CD14-positive monocyte (primary cell): Measurements from ENCODE around the gene UGDH. TPM values are rescaled to one million over a fixed set of nuclear protein-coding genes. Genes with fewer than 3 reads are reported as not detected.

ENCODE experiments used
- DNase-seq, 3 donors: peaks; one replicate each; pipeline ENCODE4 v3.0.0-alpha.2; 2011 to 2022
- H2AFZ ChIP-seq: 2 replicates; pipeline ENCODE4 v1.6.0; 2012; ENCODE audit warnings: mild to moderate bottlenecking, low read depth, low read length, inconsistent platforms; ENCODE audit not compliant: insufficient read depth, poor library complexity, severe bottlenecking
- H3K27ac ChIP-seq, 2 donors: 1 replicate in 1 of 2; 2 replicates in 1 of 2; pipeline ENCODE4 v1.5.1; 2012 to 2013; ENCODE audit warnings: low read length in 2 of 2, control low read depth in 1 of 2, inconsistent platforms in 1 of 2, low read depth in 1 of 2, mild to moderate bottlenecking in 1 of 2
- H3K27me3 ChIP-seq, 2 donors: one replicate each; pipeline versions ENCODE4 v1.6.0 to v1.6.1; 2011 to 2013; ENCODE audit warnings: low read length in 2 of 2; ENCODE audit not compliant: control insufficient read depth in 2 of 2, insufficient read depth in 2 of 2
- H3K36me3 ChIP-seq, 2 donors: replicated peaks in 1 of 2; 1 replicate in 1 of 2; 2 replicates in 1 of 2; pipeline versions ENCODE4 v1.5.1 to v1.6.1; 2012 to 2013; ENCODE audit warnings: low read length in 2 of 2, control low read depth in 1 of 2, inconsistent platforms in 1 of 2, mild to moderate bottlenecking in 1 of 2; ENCODE audit not compliant: insufficient read depth in 2 of 2, control insufficient read depth in 1 of 2
- H3K4me1 ChIP-seq, 2 donors: 1 replicate in 1 of 2; 2 replicates in 1 of 2; pipeline versions ENCODE4 v1.5.1 to v1.6.1; 2012 to 2013; ENCODE audit warnings: low read length in 2 of 2, control low read depth in 1 of 2, inconsistent platforms in 1 of 2, mild to moderate bottlenecking in 1 of 2, moderate library complexity in 1 of 2; ENCODE audit not compliant: insufficient read depth in 2 of 2, control insufficient read depth in 1 of 2
- H3K4me2 ChIP-seq: replicated peaks from 2 replicates; pipeline ENCODE3; 2012; ENCODE audit warnings: low read length, moderate library complexity, mild to moderate bottlenecking; ENCODE audit not compliant: poor library complexity, severe bottlenecking; ENCODE audit errors: extremely low read depth
- H3K4me3 ChIP-seq, 3 experiments: fragments of 200-600 bp in 1 of 3; sonication (generic) in 1 of 3; replicated peaks in 1 of 3; 1 replicate in 2 of 3; 2 replicates in 1 of 3; pipeline ENCODE4 v1.5.1; 2011 to 2013; ENCODE audit warnings: low read length in 3 of 3, mild to moderate bottlenecking in 3 of 3, control low read depth in 2 of 3, low read depth in 2 of 3, inconsistent platforms in 1 of 3, moderate library complexity in 1 of 3
- H3K79me2 ChIP-seq: 2 replicates; pipeline ENCODE4 v1.6.0; 2012; ENCODE audit warnings: mild to moderate bottlenecking, control low read depth, inconsistent platforms, low read length, moderate library complexity; ENCODE audit not compliant: insufficient read depth
- H3K9ac ChIP-seq: 2 replicates; pipeline ENCODE4 v1.6.0; 2017; ENCODE audit warnings: low read length, mild to moderate bottlenecking; ENCODE audit not compliant: insufficient read depth, poor library complexity, severe bottlenecking
- H3K9me3 ChIP-seq, 2 donors: replicated peaks in 1 of 2; 1 replicate in 1 of 2; 2 replicates in 1 of 2; pipeline versions ENCODE4 v1.5.1 to v1.6.1; 2012 to 2013; ENCODE audit warnings: low read length in 2 of 2, control low read depth in 1 of 2; ENCODE audit not compliant: control insufficient read depth in 1 of 2, insufficient read depth in 1 of 2
- H4K20me1 ChIP-seq: 2 replicates; pipeline ENCODE4 v1.6.0; 2012; ENCODE audit warnings: mild to moderate bottlenecking, low read length, control low read depth, moderate library complexity; ENCODE audit not compliant: insufficient read depth
- H3K27ac Mint-ChIP-seq, 7 donors: one replicate each; pipeline ENCODE4 v1.8.0; 2020; ENCODE audit warnings: mild to moderate bottlenecking in 7 of 7, mixed read lengths in 7 of 7, moderate library complexity in 6 of 7, inconsistent platforms in 2 of 7
- H3K27me3 Mint-ChIP-seq, 3 donors: one replicate each; pipeline ENCODE4 v1.8.0; 2021 to 2022; ENCODE audit warnings: low read depth in 3 of 3, mild to moderate bottlenecking in 3 of 3, mixed read lengths in 3 of 3, moderate library complexity in 3 of 3, inconsistent platforms in 1 of 3
- H3K36me3 Mint-ChIP-seq, 2 donors: one replicate each; pipeline ENCODE4 v1.8.0; 2020; ENCODE audit warnings: mixed read lengths in 2 of 2, inconsistent platforms in 1 of 2, mild to moderate bottlenecking in 1 of 2
- H3K4me1 Mint-ChIP-seq: one replicate; pipeline ENCODE4 v1.8.0; 2020; ENCODE audit warnings: mild to moderate bottlenecking, mixed read lengths
- H3K4me3 Mint-ChIP-seq, 2 donors: one replicate each; pipeline ENCODE4 v1.8.0; 2020; ENCODE audit warnings: mild to moderate bottlenecking in 2 of 2, mixed read lengths in 2 of 2, moderate library complexity in 1 of 2
- H3K9me3 Mint-ChIP-seq, 7 donors: one replicate each; pipeline ENCODE4 v1.8.0; 2020 to 2022; ENCODE audit warnings: mixed read lengths in 7 of 7, mild to moderate bottlenecking in 6 of 7, moderate library complexity in 6 of 7, inconsistent platforms in 2 of 7
- WGBS: methylation state at CpG from one replicate; pipeline ENCODE4 v1.1.5; 2013; ENCODE audit warnings: missing lambda C conversion rate; ENCODE audit not compliant: insufficient coverage; 5-methylcytosine and 5-hydroxymethylcytosine counted together
- intact Hi-C, 2 donors: fragments of 100-400 bp; cut with micrococcal nuclease; formaldehyde crosslinking; loops; one replicate each; pipeline versions ENCODE4 v1.15.0 to v1.15.1; 2023
- polyA plus RNA-seq, 3 donors: library from polyadenylated mRNA; depleted of rRNA in 1 of 3; unstranded in 2 of 3; stranded (reverse) in 1 of 3; fragments of 300-500 nt in 2 of 3; fragments of >200 nt in 1 of 3; fragmentation: Illumina TruSeq in 2 of 3; gene quantifications; 1 replicate in 2 of 3; 2 replicates in 1 of 3; pipeline ENCODE4 v1.2.3, GENCODE V29; 2012 to 2021
- TF ChIP-seq, protein P1 (sequence below): fragments of 200-600 bp; IDR thresholded peaks from one replicate; pipeline ENCODE4 v1.8.0; 2022; ENCODE audit warnings: antibody characterized with exemption, mild to moderate bottlenecking

UGDH gene
- polyA plus RNA-seq, 3 donors, result 4.6 to 19.7 (median 16.7) TPM

DNA sequence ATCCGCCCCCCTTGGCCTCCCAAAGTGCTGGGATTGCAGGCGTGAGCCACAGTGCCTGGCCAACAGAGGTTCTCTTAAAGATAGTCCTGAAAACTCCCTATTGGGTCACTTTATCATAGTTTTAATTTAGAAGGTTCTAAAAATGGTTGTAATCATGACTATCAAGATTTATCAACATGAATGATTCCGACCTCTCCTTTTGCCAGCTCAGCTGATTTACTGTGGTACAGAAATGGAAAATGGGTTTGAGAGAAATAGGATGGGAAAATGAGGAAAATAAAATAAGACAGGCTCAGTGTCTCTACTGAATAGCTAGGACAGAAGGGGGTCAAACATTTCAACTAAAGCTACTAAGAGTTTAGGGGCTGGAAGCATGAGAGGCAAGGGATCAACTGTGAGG is 28.2 kb upstream of the UGDH start:
- peaks cover 16 to 62% of the 10 kb centered on the region in 2 donors for H3K36me3 ChIP-seq

DNA sequence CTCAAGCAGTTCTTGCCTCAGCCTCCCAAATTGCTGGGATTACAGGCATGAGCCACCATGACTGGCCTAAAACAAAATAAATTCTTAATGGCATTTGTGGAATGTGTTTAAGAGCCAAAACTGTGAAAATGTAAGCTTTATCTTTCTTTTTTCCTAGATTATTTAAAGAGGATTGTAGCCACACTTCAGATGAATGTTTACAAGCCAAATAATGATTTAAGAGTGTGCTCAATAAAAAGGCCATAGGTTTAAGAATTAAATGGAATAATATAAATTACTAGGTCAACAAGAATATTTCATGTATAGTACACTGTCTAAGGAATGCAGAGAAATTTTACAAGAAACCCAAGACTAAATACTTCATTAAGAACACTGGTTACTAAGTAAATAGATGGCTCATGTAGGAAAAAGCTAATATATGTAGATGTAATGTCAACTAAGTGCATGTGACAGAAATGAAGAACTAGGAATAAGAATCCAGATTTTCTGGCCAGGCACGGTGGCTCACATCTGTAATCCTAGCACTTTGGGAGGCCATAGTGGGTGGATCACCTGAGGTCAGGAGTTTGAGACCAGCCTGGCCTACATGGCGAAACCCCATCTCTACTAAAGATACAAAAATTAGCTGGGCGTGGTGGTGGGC is 21.3 kb upstream of the UGDH start:
- no peak for DNase-seq
- intact Hi-C loops, result no loop called here
- Histone ChIP-seq H3K4me3 (no peak overlapping the region), H3K79me2 (no peaks in the 10 kb centered on the region), H3K36me3 (peaks cover 11 to 38% of the 10 kb centered on the region in 2 donors), H3K4me2 (no peak overlapping the region), H3K27me3 (no peaks in the 10 kb centered on the region), H3K9ac (no peak overlapping the region), H3K27ac (no peak overlapping the region), H3K4me1 (no peaks in the 10 kb centered on the region), H4K20me1 (no peaks in the 10 kb centered on the region), H2AFZ (no peak overlapping the region), H3K9me3 (peaks cover 0 to 3% of the 10 kb centered on the region in 2 donors)
- Mint-ChIP-seq H3K4me1 (no peaks in the 10 kb centered on the region), H3K4me3 (no peak overlapping the region), H3K36me3 (peaks cover 19 to 34% of the 10 kb centered on the region in 2 donors), H3K27me3 (peaks cover 0 to 3% (median 2%) of the 10 kb centered on the region in 3 donors), H3K9me3 (peaks cover 0 to 6% (median 3%) of the 10 kb centered on the region in 7 donors), H3K27ac (no peak overlapping the region)
- WGBS, result no CpG with 5 or more reads among the region's 3 CpGs
- TF ChIP-seq, protein P1, sequence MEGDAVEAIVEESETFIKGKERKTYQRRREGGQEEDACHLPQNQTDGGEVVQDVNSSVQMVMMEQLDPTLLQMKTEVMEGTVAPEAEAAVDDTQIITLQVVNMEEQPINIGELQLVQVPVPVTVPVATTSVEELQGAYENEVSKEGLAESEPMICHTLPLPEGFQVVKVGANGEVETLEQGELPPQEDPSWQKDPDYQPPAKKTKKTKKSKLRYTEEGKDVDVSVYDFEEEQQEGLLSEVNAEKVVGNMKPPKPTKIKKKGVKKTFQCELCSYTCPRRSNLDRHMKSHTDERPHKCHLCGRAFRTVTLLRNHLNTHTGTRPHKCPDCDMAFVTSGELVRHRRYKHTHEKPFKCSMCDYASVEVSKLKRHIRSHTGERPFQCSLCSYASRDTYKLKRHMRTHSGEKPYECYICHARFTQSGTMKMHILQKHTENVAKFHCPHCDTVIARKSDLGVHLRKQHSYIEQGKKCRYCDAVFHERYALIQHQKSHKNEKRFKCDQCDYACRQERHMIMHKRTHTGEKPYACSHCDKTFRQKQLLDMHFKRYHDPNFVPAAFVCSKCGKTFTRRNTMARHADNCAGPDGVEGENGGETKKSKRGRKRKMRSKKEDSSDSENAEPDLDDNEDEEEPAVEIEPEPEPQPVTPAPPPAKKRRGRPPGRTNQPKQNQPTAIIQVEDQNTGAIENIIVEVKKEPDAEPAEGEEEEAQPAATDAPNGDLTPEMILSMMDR, result no peak

More for the DNA sequence above, 28.2 kb upstream of the UGDH start:
- Mint-ChIP-seq H3K36me3 (peaks cover 42 to 71% of the 10 kb centered on the region in 2 donors), H3K4me1 (no peaks in the 10 kb centered on the region), H3K9me3 (no peaks in the 10 kb centered on the region), H3K27me3 (no peaks in the 10 kb centered on the region), H3K4me3 (no peak overlapping the region), H3K27ac (no peak overlapping the region)
- no peaks in the 10 kb centered on the region for H3K9me3 ChIP-seq
- H3K4me3 ChIP-seq, result no peak overlapping the region
- H3K27ac ChIP-seq, result no peak overlapping the region
- DNase-seq, result no peak
- no peak overlapping the region for H3K9ac ChIP-seq
- H3K27me3 ChIP-seq, result no peaks in the 10 kb centered on the region
- TF ChIP-seq, protein P1, result no peak
- H4K20me1 ChIP-seq, result no peaks in the 10 kb centered on the region
- H3K79me2 ChIP-seq, result no peaks in the 10 kb centered on the region
- no peak overlapping the region for H2AFZ ChIP-seq
- intact Hi-C loops, result no loop called here
- no peak overlapping the region for H3K4me2 ChIP-seq
- 86% methylated on average over 1 of the region's 3 CpGs for WGBS
- no peaks in the 10 kb centered on the region for H3K4me1 ChIP-seq
